HG03378 (cell line): ENCODE data around the gene KIF16B.

Experiments
- ATAC-seq: cut with Tn5 transposase; IDR thresholded peaks from one replicate; pipeline ENCODE4 v1.9.1; 2021; ENCODE audit warnings: mild to moderate bottlenecking, moderate library complexity; ENCODE audit not compliant: unreplicated experiment

The KIF16B gene

GRCh38 chr20:16366529-16366928, 206.7 kb downstream of the KIF16B start:
- no peak for ATAC-seq

GRCh38 chr20:16364320-16364687, 208.9 kb downstream of the KIF16B start:
- no peak for ATAC-seq

GRCh38 chr20:16363506-16364319, 209.5 kb downstream of the KIF16B start:
- ATAC-seq = no peak

GRCh38 chr20:16362642-16363041, 210.6 kb downstream of the KIF16B start:
- no peak for ATAC-seq

- no peak for ATAC-seq
Observed at GRCh38 chr20:16360668-16361067, 212.6 kb downstream of the KIF16B start.

- no peak for ATAC-seq
Observed at GRCh38 chr20:16353417-16353781, 219.8 kb downstream of the KIF16B start.

- ATAC-seq = no peak
Observed at GRCh38 chr20:16352751-16353416, 220.4 kb downstream of the KIF16B start.

- no peak for ATAC-seq
Observed at GRCh38 chr20:16352321-16352720, 220.9 kb downstream of the KIF16B start.

- no peak for ATAC-seq
Observed at GRCh38 chr20:16351415-16351814, 221.8 kb downstream of the KIF16B start.

GRCh38 chr20:16350465-16350864, 222.8 kb downstream of the KIF16B start:
- no peak for ATAC-seq

- ATAC-seq = no peak
Observed at GRCh38 chr20:16349523-16350260, 223.6 kb downstream of the KIF16B start.

- ATAC-seq = no peak
Observed at GRCh38 chr20:16346956-16347355, 226.3 kb downstream of the KIF16B start.

- no peak for ATAC-seq
Observed at GRCh38 chr20:16337707-16338106, 235.5 kb downstream of the KIF16B start.

- no peak for ATAC-seq
Observed at GRCh38 chr20:16327606-16328005, 245.6 kb downstream of the KIF16B start.

GRCh38 chr20:16321291-16321690, 252.0 kb downstream of the KIF16B start:
- no peak for ATAC-seq

GRCh38 chr20:16317445-16318362, 255.5 kb downstream of the KIF16B start:
- ATAC-seq = no peak

GRCh38 chr20:16316513-16316912, 256.7 kb downstream of the KIF16B start:
- no peak for ATAC-seq

- no peak for ATAC-seq
Observed at GRCh38 chr20:16314748-16315159, 258.5 kb downstream of the KIF16B start.

- ATAC-seq = peak; percentile 80
Observed at GRCh38 chr20:16314320-16314719, 258.9 kb downstream of the KIF16B start.

GRCh38 chr20:16313917-16314316, 259.3 kb downstream of the KIF16B start:
- ATAC-seq = peak; percentile 29

- no peak for ATAC-seq
Observed at GRCh38 chr20:16312998-16313397, 260.2 kb downstream of the KIF16B start.
